GM21423 (cell line): Measurements from ENCODE around the gene CMKLR1.

ENCODE experiments used
- ATAC-seq: cut with Tn5 transposase; IDR thresholded peaks from one replicate; pipeline ENCODE4 v1.9.1; 2021; ENCODE audit warnings: mild to moderate bottlenecking, moderate library complexity; ENCODE audit not compliant: unreplicated experiment

The CMKLR1 gene, protein sequence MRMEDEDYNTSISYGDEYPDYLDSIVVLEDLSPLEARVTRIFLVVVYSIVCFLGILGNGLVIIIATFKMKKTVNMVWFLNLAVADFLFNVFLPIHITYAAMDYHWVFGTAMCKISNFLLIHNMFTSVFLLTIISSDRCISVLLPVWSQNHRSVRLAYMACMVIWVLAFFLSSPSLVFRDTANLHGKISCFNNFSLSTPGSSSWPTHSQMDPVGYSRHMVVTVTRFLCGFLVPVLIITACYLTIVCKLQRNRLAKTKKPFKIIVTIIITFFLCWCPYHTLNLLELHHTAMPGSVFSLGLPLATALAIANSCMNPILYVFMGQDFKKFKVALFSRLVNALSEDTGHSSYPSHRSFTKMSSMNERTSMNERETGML

GRCh38 chr12:108338915-108339657 is at the start of gene CMKLR1:
TSS of gene CMKLR1 (minus strand) at chr12:108339311. CDS start at chr12:108293591, 45,720 bp downstream.
- ATAC-seq: no peak

DNA sequence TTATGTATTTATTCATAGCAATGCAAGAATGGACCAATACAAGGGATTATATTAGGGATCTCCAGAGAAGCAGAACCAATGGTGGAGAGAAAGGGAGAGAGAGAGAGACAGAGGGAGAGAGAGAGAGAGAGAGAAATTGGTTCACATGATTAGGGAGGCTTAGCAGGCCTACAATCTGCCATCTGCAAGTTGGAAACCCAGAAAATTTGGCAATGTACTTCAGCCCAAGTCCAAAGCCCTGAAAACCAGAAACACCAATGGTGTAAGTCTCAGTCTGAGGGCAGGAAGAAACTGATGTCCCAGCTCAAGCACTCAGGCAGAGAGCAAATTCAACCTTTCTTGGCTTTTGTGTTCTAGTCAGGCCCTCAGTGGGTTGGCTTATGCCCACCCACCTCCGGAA is 48.7 kb upstream of the CMKLR1 start:
- no peak for ATAC-seq

DNA sequence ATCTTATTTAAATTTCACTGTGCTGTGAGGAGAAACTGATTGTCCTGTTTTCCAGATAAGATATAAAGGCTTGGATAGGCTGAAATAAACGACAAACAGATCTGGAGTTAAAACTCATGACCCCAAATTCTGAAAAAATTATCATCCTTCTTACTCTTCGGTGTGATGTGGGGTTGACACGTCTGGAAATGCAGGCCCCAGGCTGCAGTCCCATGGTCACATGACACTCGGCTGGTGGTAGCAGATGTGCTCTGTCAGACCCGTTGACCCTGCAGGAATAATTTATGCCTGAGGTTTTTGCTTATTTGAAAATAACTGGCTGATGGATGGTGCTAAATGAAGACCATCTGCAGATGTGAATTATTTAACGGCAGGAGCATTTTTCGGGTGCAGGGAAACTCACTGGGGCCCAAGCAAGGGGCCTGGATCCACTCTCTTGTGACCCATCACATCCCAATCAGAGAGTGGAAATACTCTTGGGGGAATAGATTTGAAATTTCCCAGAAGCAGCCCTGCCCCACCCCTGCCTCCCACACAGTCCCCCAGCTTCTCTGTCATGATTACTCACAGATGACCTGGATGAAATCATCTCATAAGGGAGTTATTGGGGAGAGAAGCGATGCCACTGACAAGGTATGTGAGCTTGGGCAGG is 47.7 kb upstream of the CMKLR1 start:
- no peak for ATAC-seq

GRCh38 chr12:108382437-108382801 is 43.3 kb upstream of the CMKLR1 start:
- ATAC-seq: no peak

DNA sequence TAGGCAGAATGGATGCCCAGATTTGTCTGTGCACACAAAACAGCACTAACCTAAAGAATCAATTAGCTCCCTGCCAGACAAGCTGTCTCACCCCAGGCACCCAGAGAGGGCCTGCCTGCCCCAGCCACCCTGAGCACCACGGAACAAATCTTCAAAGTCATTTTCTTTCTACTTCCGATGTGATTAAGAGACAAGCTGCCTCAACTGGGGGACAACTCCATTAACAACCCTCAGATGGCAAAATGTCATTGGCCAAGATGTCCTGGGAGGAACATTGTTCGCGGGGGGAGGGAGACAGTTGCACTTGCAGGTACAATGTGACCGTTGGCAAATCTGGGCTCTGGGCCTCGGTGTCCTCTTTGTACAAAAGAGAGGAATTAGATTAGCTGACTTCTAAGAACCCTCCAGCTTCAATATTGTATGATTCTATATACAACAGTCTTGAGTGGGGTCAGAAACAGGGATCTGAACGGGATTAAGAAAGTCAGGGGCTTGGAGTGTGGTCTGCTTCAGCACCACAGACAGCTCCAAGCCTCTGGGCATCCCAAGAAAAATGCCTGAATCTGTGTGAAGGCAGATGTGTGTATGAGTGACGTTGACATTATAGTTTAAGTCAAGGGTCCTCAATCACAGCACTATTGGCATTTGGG is 42.8 kb upstream of the CMKLR1 start:
- no peak for ATAC-seq

GRCh38 chr12:108380382-108380781 is 41.3 kb upstream of the CMKLR1 start:
- ATAC-seq: no peak

- ATAC-seq: no peak
Observed at GRCh38 chr12:108379823-108380222, 40.7 kb upstream of the CMKLR1 start.

GRCh38 chr12:108378926-108379325 is 39.8 kb upstream of the CMKLR1 start:
- no peak for ATAC-seq

DNA sequence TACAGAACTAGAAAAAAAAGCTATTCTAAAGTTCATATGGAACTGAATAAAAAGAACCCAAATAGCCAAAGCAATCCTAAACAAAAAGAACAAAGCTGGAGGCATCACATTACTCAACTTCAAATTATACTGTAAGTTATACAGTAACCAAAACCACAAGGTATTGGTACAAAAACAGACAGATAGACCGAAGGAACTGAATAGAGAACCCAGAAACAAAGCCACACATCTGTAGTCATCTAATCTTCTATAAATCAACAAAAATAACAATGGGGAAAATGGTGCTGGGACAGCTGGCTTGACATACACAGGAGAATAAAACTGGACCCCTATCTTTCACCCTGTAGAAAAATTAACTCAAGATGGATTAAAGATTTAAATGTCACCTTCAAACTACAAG is 38.1 kb upstream of the CMKLR1 start:
- no peak for ATAC-seq

GRCh38 chr12:108375986-108376663 is 37.0 kb upstream of the CMKLR1 start:
- no peak for ATAC-seq

GRCh38 chr12:108374596-108375320 is 35.6 kb upstream of the CMKLR1 start:
- ATAC-seq: no peak

- ATAC-seq: no peak
Observed at GRCh38 chr12:108373111-108373510, 34.0 kb upstream of the CMKLR1 start.

GRCh38 chr12:108371801-108372344 is 32.8 kb upstream of the CMKLR1 start:
- no peak for ATAC-seq

DNA sequence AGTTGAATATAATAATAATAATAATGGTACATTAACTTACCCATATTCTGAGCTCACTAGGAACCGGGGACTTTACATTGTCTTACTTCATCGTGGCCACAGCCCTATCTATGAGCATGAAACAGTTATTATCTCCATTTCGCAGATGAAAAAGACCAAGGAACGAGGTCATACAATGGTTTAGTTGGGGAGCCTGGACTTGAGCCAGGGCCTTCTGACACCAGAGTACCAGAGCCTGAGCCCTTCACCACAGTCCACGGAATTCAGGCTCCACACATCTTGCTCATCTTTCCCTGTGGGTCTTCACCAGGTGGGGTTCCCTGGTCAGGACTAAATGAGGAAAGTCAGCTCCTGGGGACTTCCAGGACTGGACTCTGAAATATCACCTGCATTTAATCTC is 31.3 kb upstream of the CMKLR1 start:
- no peak for ATAC-seq

- no peak for ATAC-seq
Observed at GRCh38 chr12:108369736-108370396, 30.8 kb upstream of the CMKLR1 start.

DNA sequence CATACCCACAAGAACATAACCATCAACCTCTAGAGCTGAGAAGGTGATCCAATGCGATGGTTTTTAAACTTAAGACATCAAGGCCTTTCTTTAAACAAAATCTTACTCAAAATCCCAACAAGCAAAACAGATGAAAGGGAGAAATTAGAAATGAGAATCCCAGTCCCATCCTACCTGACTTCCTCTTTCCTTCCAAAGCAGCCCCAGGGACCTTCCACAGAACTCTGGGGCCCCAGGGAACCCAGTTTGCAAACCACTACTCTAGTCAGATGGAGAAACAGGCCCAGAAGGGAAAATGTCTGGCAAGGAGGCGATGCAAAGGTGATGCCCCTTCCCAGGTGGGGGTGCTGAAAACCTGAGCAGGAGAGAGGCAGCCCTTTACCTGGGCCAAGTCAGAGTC is 29.0 kb upstream of the CMKLR1 start:
- no peak for ATAC-seq

GRCh38 chr12:108367436-108367835 is 28.3 kb upstream of the CMKLR1 start:
- no peak for ATAC-seq

DNA sequence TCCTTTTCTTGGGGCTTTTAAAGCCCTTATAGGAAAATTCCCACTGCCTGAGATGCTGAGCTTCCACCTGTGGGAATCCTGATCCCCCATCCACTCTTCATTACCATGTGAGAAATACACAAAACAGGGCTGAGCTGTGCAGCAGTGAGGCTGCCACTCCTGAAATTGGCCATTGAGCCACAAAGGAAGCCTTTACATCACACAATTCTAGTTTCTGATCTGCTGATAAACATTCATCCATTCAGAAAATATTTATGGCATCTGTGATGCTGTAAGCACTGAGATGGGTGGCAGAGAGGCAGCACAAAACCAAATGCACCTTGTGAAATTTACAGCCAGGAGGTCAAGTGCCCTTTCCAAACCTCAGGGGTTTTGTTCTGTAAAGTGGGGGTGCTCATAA is 26.2 kb upstream of the CMKLR1 start:
- no peak for ATAC-seq

DNA sequence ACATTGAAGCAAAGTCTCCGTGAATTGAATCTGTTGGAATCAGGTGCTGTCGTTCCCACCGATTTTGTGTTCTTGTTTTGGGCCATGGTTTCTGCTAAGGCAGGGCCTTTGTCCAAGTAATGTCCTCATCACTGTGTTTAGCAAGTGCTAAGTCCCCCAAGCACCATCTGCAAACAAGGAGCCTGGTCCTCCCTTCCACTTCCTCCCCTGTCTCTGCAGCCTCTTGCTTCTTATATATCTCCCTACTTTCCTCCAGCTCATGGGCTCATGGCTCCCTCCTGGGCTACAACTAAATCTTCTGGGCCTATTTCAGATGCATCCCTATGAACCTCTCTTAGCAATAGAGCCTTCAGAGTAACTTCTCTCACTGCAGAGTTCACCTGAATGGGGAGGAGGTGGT is 25.8 kb upstream of the CMKLR1 start:
- no peak for ATAC-seq
